HEK293 (cell line): ENCODE results near the gene SYNGR4.

ENCODE experiments used
- ZFP69B ChIP-seq: fragments of 450-650 bp; formaldehyde crosslinking; IDR thresholded peaks from 2 replicates; pipeline ENCODE4 v1.5.1; 2016; ENCODE audit warnings: missing biosample characterization, missing genetic modification characterization
- ZNF24 ChIP-seq: fragments of 450-650 bp; formaldehyde crosslinking; IDR thresholded peaks from 2 replicates; pipeline ENCODE4 v1.5.1; 2016; ENCODE audit warnings: missing biosample characterization, missing genetic modification characterization

DNA sequence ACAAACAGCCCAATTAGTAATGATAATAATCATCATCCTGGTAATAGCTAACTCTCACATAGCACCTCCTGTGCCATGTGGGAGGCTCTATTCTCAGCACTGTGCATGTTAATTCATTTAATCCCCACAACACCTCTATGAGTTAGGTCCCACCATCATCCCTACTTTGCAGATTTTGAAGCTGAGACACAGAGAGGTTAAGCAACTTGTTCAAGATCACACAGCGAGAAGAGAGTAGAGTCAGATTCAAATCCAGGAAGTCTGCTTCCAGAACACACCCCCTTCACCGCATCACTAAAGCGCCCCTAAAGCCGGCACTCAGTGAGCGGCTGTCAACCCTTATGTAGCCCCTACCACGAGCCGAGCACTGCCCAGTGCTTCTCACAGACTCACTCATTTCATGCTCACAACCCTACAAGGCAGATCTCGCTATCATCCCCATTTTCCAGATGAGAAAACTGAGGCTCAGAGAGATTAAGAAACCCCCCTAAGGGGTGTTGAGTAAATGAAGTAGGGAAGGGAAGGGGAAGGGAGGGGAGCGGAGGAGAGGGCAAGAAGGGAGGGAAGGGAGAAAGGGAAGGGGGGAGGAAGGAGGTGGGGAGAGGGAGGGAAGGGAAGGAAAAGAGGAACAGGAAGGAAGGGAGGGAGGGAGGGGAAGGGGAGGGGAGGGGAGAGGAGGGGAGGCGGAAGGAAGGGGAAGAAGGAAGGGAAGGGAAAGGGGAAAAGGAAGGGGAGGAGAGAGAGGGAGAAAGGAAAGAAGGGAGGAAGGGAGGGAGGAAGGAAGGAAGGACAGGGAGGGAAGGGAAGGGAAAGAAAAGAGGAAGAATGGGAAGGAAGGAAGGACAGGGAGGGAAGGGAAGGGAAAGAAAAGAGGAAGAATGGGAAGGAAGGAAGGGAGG, 22.4 kb upstream of the SYNGR4 start:
- no peak for TF ChIP-seq ZFP69B (tag by site-specific recombination)
- no peak for TF ChIP-seq ZNF24 (tag by site-specific recombination)
